HEK293 (cell line): Measurements from ENCODE around the gene GRIK4.

ENCODE experiments used
- CTCF ChIA-PET: fragments of 350-600 bp; formaldehyde crosslinking; extraction: SDS; loops from one replicate; lab custom pipeline; 2021; ENCODE audit warnings: antibody characterized with exemption; lab: Yijun Ruan, JAX
- POLR2A ChIA-PET: fragments of 300-600 bp; formaldehyde crosslinking; extraction: SDS; loops from one replicate; lab custom pipeline; 2020; ENCODE audit warnings: antibody characterized with exemption, inconsistent platforms; lab: Yijun Ruan, JAX
- H3K27ac ChIP-seq: fragments of 200-500 bp; sonication (Bioruptor generic); 2 replicates; pipeline ENCODE4 v1.5.1; 2014; ENCODE audit warnings: low read depth, low read length, control low read depth, inconsistent platforms; ENCODE audit errors: extremely low read depth
- H3K36me3 ChIP-seq, 2 experiments: fragments of 200-500 bp in 1 of 2; sonication (Bioruptor generic) in 1 of 2; 1 replicate in 1 of 2; 2 replicates in 1 of 2; pipeline ENCODE4 v1.5.1; 2014 to 2017; ENCODE audit warnings: inconsistent platforms in 2 of 2, low read length in 2 of 2; ENCODE audit not compliant: control insufficient read depth in 2 of 2, insufficient read depth in 1 of 2
- H3K4me1 ChIP-seq: fragments of 200-500 bp; sonication (Bioruptor generic); 2 replicates; pipeline ENCODE4 v1.5.1; 2014; ENCODE audit warnings: mild to moderate bottlenecking, low read length, inconsistent platforms; ENCODE audit not compliant: control insufficient read depth, insufficient read depth
- H3K4me3 ChIP-seq: 2 replicates; pipeline ENCODE4 v1.5.1; 2011; ENCODE audit warnings: low read depth, mild to moderate bottlenecking, control low read depth, low read length, moderate library complexity
- H3K9me3 ChIP-seq: fragments of 200-500 bp; sonication (Bioruptor generic); 2 replicates; pipeline ENCODE4 v1.5.1; 2014; ENCODE audit warnings: low read depth, low read length, inconsistent platforms; ENCODE audit not compliant: control insufficient read depth, insufficient read depth
- CTCF ChIP-seq: fragments of 450-650 bp; formaldehyde crosslinking; IDR thresholded peaks from 2 replicates; pipeline ENCODE4 v1.5.1; 2016; ENCODE audit warnings: missing biosample characterization, missing genetic modification characterization
- GFI1B ChIP-seq: fragments of 450-650 bp; formaldehyde crosslinking; IDR thresholded peaks from 2 replicates; pipeline ENCODE4 v1.5.1; 2016; ENCODE audit warnings: missing biosample characterization, missing genetic modification characterization
- GLI2 ChIP-seq: fragments of 450-650 bp; formaldehyde crosslinking; IDR thresholded peaks from 2 replicates; pipeline ENCODE4; 2017; ENCODE audit warnings: missing biosample characterization, missing genetic modification characterization, low read depth, borderline replicate concordance
- GLIS2 ChIP-seq: fragments of 450-650 bp; formaldehyde crosslinking; IDR thresholded peaks from 2 replicates; pipeline ENCODE4 v1.5.1; 2016; ENCODE audit warnings: missing biosample characterization, missing genetic modification characterization
- KLF1 ChIP-seq: fragments of 450-650 bp; formaldehyde crosslinking; IDR thresholded peaks from 2 replicates; pipeline ENCODE4 v1.5.1; 2016; ENCODE audit warnings: missing biosample characterization, missing genetic modification characterization
- MYNN ChIP-seq: fragments of 450-650 bp; formaldehyde crosslinking; IDR thresholded peaks from 2 replicates; pipeline ENCODE4 v1.5.1; 2016; ENCODE audit warnings: missing biosample characterization, missing genetic modification characterization, borderline replicate concordance
- PRDM1 ChIP-seq: fragments of 450-650 bp; formaldehyde crosslinking; IDR thresholded peaks from 2 replicates; pipeline ENCODE4; 2016; ENCODE audit warnings: missing biosample characterization, missing genetic modification characterization
- RBAK ChIP-seq: fragments of 450-650 bp; formaldehyde crosslinking; IDR thresholded peaks from 2 replicates; pipeline ENCODE4 v1.5.1; 2016; ENCODE audit warnings: missing biosample characterization, missing genetic modification characterization
- TCF7L2 ChIP-seq: IDR thresholded peaks from 2 replicates; pipeline ENCODE4 v1.6.1; 2011; ENCODE audit warnings: low read depth, mild to moderate bottlenecking, inconsistent platforms, low read length, moderate library complexity, borderline replicate concordance
- ZFHX2 ChIP-seq: fragments of 450-650 bp; formaldehyde crosslinking; conservative IDR thresholded peaks from 2 replicates; pipeline ENCODE4 v1.5.1; 2016; ENCODE audit warnings: missing biosample characterization, missing genetic modification characterization
- ZNF140 ChIP-seq: fragments of 450-650 bp; formaldehyde crosslinking; IDR thresholded peaks from 2 replicates; pipeline ENCODE4 v1.5.1; 2016; ENCODE audit warnings: missing biosample characterization, missing genetic modification characterization
- ZNF148 ChIP-seq: fragments of 450-650 bp; formaldehyde crosslinking; IDR thresholded peaks from 2 replicates; pipeline ENCODE4 v1.5.0; 2017; ENCODE audit warnings: missing biosample characterization, missing genetic modification characterization, borderline replicate concordance
- ZNF19 ChIP-seq: fragments of 450-650 bp; formaldehyde crosslinking; IDR thresholded peaks from 2 replicates; pipeline ENCODE4; 2016; ENCODE audit warnings: missing biosample characterization, missing genetic modification characterization, low read depth
- ZNF416 ChIP-seq: fragments of 450-650 bp; formaldehyde crosslinking; IDR thresholded peaks from 2 replicates; pipeline ENCODE4 v1.5.1; 2016; ENCODE audit warnings: missing biosample characterization, missing genetic modification characterization
- ZNF426 ChIP-seq: fragments of 450-650 bp; formaldehyde crosslinking; IDR thresholded peaks from 2 replicates; pipeline ENCODE4 v1.5.1; 2017; ENCODE audit warnings: missing biosample characterization, missing genetic modification characterization, mild to moderate bottlenecking, inconsistent platforms, moderate library complexity
- ZNF580 ChIP-seq: fragments of 450-650 bp; formaldehyde crosslinking; IDR thresholded peaks from 2 replicates; pipeline ENCODE4 v1.5.1; 2016; ENCODE audit warnings: missing biosample characterization, missing genetic modification characterization
- ZNF624 ChIP-seq: fragments of 450-650 bp; formaldehyde crosslinking; IDR thresholded peaks from 2 replicates; pipeline ENCODE4 v1.5.1; 2017; ENCODE audit warnings: missing biosample characterization, missing genetic modification characterization
- ZNF639 ChIP-seq: fragments of 450-650 bp; formaldehyde crosslinking; IDR thresholded peaks from 2 replicates; pipeline ENCODE4 v1.5.1; 2016; ENCODE audit warnings: missing biosample characterization, missing genetic modification characterization
- ZNF660 ChIP-seq: fragments of 450-650 bp; IDR thresholded peaks from 2 replicates; pipeline ENCODE4 v1.5.1; 2018; ENCODE audit warnings: missing biosample characterization, mild to moderate bottlenecking, missing genetic modification characterization

Gene GRIK4

GRCh38 chr11:120907971-120908370, 396.4 kb downstream of the GRIK4 start:
- Histone ChIP-seq H3K9me3 (no peaks in the 10 kb centered on the region), H3K36me3 (no peaks in the 10 kb centered on the region), H3K27ac (no peak overlapping the region), H3K4me1 (no peaks in the 10 kb centered on the region), H3K4me3 (no peak overlapping the region)
- ChIA-PET CTCF (interaction anchor here (1.3 kb wide), 1 partner anchor 105 kb away, joined by 4 read pairs; no protein-coding TSS in a partner anchor), POLR2A (no interaction called here)
- TF ChIP-seq ZNF19 (tag by site-specific recombination) = no peak
- TF ChIP-seq TCF7L2 = no peak
- TF ChIP-seq ZNF624 (tag by site-specific recombination) = no peak
- TF ChIP-seq GLI2 (tag by site-specific recombination) = no peak
- no peak for TF ChIP-seq GFI1B (tag by site-specific recombination)
- no peak for TF ChIP-seq RBAK (tag by site-specific recombination)
- TF ChIP-seq PRDM1 = no peak
- no peak for TF ChIP-seq KLF1 (tag by site-specific recombination)
- TF ChIP-seq ZNF416 (tag by site-specific recombination) = no peak
- no peak for TF ChIP-seq MYNN (tag by site-specific recombination)
- TF ChIP-seq ZNF140 (tag by site-specific recombination) = no peak
- TF ChIP-seq GLIS2 (tag by site-specific recombination) = no peak
- no peak for TF ChIP-seq ZNF148 (tag by site-specific recombination)

GRCh38 chr11:120908461-120909181, 397.1 kb downstream of the GRIK4 start:
- no peaks in the 10 kb centered on the region for H3K36me3 ChIP-seq
- no peaks in the 10 kb centered on the region for H3K4me1 ChIP-seq
- TF ChIP-seq ZNF660 (tag by site-specific recombination) = no peak
- no peak overlapping the region for H3K27ac ChIP-seq
- POLR2A ChIA-PET = no interaction called here
- CTCF ChIA-PET = interaction anchor here (0.8 to 1.3 kb wide), 2 partner anchors 11 to 106 kb away, joined by 3 to 4 read pairs; no protein-coding TSS in a partner anchor
- no peaks in the 10 kb centered on the region for H3K9me3 ChIP-seq
- no peak overlapping the region for H3K4me3 ChIP-seq

GRCh38 chr11:120909676-120910416, 398.3 kb downstream of the GRIK4 start:
- H3K4me1 ChIP-seq = no peaks in the 10 kb centered on the region
- H3K27ac ChIP-seq = no peak overlapping the region
- no peaks in the 10 kb centered on the region for H3K9me3 ChIP-seq
- POLR2A ChIA-PET = no interaction called here
- CTCF ChIA-PET = interaction anchor here (0.5 to 0.8 kb wide), 2 partner anchors 143 to 401 kb away, joined by 3 to 9 read pairs; no protein-coding TSS in a partner anchor
- H3K4me3 ChIP-seq = no peak overlapping the region
- no peaks in the 10 kb centered on the region for H3K36me3 ChIP-seq
- TF ChIP-seq ZNF426 (tag by site-specific recombination) = no peak
- no peak for TF ChIP-seq ZNF580 (tag by site-specific recombination)
- TF ChIP-seq ZFHX2 (tag by site-specific recombination) = no peak
- no peak for TF ChIP-seq CTCF (tag by site-specific recombination)
- no peak for TF ChIP-seq ZNF639
